HG03039 (cell line): Measurements from ENCODE around the gene CCDC127.

Experiments used
- ATAC-seq: cut with Tn5 transposase; IDR thresholded peaks from one replicate; pipeline ENCODE4 v1.9.1; 2021; ENCODE audit warnings: mild to moderate bottlenecking, moderate library complexity; ENCODE audit not compliant: unreplicated experiment

The CCDC127 gene

GRCh38 chr5:160921-161802 is 56.8 kb downstream of the CCDC127 start:
- no peak for ATAC-seq

DNA sequence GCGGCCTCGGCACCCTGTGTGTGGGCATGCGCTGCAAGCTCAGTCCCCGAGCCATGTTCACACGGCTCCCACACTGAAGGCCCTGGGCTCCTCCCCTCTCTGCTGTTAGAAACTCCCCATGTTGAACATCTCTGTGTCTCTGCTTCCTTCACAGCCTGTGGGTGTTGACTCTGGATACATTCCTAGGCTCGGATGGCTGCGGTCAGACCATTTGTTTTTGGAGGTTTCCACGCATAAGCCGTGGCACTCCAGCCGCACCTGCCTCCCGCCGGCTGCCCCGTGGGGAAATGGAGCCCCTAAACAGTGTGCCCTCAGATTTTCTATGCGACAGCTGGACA is 57.8 kb downstream of the CCDC127 start:
- no peak for ATAC-seq

DNA sequence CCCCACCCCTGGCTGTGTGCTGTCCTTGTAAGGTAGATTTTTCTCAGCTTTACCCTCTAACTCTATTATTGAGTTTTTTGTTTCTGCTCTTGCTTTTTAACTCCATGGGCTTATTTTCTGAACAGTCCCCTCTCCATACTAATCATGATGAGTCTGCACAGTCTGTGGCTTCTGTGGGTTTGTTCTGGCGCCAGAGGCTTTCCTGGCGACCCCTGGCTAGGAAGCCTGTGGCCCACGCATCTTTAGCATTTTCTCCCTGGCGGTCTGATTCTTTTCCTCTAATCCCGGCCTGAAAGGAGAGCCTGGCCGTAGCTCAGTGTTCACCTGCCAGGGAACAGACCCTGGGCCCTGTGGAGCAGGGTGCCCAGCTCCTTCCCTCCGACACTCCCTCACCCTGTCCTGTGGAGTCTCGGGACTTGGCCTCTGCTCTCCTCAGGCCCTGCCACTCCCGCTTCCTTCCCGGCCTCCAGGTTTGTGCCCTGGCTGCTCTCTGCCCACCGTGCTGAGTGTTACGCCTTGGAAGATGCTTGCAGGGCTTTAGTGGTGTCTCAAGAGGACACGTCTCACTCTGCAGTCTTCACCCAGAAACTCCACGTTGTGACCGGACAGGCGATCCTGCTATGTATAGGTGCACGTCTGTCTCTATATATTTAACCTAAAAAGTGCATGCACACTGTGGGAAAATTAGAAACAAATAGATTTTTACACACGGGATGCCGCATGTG is 58.3 kb downstream of the CCDC127 start:
- no peak for ATAC-seq

- ATAC-seq: no peak
Observed at GRCh38 chr5:158807-159447, 59.0 kb downstream of the CCDC127 start.

DNA sequence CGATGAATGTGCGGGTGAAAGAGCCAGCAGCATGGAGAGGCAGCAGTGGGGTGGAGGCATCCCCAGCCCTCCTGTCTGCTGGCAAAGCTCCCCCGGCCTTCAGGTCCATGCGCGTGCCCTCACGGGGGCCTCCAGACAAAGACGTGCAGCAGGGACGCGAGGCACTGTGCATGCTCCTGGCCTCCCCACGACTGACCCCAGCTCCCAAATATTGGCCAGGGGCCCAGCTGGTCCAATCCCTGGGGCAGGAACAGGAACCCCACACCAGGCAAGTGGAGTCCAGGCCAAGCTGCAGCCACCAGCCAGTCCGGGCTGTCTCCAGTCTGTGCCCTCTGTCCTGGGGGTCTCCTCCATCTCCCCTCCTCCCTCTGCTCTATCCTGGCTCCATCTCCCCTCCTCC is 60.2 kb downstream of the CCDC127 start:
- ATAC-seq: no peak

- no peak for ATAC-seq
Observed at GRCh38 chr5:157126-157715, 60.7 kb downstream of the CCDC127 start.

- no peak for ATAC-seq
Observed at GRCh38 chr5:156411-157072, 61.4 kb downstream of the CCDC127 start.

DNA sequence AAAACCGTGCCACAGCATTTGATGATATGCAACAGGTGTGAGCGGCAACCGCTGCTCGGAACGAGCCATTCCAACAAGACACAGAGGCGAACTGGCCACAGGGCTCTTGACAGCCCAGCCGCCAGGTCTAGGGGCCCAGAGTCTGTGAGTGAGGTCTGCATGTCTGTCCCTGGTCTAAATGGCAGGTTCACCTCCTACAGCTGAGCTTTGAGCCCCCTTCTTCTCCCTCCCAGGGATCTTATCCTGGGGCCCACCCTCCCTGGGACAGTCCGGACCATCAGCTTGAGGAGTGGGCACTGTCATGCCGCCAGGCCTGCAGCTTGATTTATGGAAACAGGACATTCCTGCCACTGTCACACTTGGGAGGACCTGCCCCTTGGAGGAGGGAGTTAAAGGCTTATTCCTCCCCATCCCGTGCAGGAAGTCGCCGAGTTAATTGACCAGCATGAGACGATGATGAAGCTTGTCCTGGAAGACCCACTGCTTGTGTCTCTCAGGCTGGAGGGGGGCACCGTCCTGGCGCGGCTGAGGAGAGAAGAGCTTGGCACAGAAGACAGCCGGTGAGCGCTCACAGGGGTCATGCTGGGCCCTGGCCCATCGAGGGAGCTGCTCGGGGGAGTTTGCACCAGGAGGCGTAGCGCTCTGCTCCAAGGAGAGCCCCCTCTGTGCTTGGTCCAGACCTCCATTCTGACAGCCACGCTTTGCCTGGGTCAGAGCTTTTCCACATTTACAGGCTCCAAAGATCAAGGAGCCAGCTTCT is 62.1 kb downstream of the CCDC127 start:
- ATAC-seq: no peak

DNA sequence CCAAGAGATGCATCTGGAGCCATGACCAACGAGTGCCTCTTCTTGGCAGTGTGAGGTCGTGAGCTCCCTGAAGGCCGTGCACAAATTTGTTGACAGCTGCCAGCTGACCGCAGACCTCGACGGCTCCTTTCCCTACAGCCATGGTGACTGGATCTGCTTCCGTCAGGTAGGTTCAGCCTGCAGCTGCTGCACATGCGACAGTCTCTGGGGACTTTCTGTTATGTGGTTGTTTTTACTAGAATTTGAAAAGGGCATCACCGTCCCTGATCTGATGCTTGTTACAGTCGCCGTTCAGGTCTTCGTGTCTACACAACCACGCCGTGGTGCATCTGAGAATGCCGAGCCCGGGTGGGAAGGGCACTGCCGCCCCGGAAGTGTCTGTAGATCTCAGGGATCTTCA is 63.1 kb downstream of the CCDC127 start:
- no peak for ATAC-seq

DNA sequence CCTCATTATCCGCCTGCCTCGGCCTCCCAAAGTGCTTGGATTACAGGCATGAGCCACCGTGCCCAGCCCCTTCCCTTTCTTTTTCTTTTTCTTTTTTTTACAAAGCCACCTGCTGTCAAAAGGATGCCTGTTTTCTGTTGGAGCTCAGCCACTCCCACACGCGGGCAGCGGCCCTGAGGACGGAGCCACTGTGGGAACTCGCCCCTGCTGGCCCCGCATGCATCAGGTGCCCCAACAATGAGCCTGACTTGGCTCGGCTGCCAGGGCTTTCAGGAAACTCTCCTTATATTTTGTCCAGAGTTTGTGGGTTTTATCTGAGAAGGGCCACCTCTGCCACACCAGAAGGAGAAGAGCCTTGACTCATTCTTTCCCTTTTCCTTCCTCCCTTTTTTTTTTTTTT is 63.7 kb downstream of the CCDC127 start:
- no peak for ATAC-seq

- ATAC-seq: no peak
Observed at GRCh38 chr5:153256-153655, 64.7 kb downstream of the CCDC127 start.

GRCh38 chr5:152077-152476 is 65.9 kb downstream of the CCDC127 start:
- no peak for ATAC-seq

DNA sequence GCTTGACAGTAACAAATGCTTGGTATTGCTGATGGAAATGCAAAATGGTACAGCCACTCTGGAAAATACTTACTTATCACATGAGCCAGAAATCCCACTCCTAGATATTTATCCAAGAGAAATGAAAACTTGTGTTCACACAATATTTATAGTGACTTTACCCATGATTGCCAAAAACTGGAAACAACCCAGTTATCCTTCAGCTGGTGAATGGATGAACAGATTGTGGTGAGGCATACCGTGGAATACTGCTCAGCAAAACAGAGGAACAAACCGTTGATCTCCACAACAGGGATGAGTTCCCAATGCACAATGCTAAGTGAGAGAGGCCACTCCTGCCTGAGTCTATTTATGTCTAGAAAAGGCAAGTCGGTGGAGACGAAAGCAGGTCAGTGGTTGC is 67.2 kb downstream of the CCDC127 start:
- ATAC-seq: no peak

- ATAC-seq: no peak
Observed at GRCh38 chr5:149745-150485, 68.0 kb downstream of the CCDC127 start.

GRCh38 chr5:147751-148150 is 70.2 kb downstream of the CCDC127 start:
- ATAC-seq: no peak
